Endothelial cell of hepatic sinusoid (primary cell): ENCODE results near the gene ZNF503.

Source experiments
- in situ Hi-C: cut with HindIII; loops from 2 replicates; pipeline ENCODE4 v1.10.0; 2017; ENCODE audit warnings: low sequenced_read_pairs

ZNF503 gene

GRCh38 chr10:75358835-75359421 lies 42.6 kb downstream of the ZNF503 start:
- in situ Hi-C loops: no loop called here

DNA sequence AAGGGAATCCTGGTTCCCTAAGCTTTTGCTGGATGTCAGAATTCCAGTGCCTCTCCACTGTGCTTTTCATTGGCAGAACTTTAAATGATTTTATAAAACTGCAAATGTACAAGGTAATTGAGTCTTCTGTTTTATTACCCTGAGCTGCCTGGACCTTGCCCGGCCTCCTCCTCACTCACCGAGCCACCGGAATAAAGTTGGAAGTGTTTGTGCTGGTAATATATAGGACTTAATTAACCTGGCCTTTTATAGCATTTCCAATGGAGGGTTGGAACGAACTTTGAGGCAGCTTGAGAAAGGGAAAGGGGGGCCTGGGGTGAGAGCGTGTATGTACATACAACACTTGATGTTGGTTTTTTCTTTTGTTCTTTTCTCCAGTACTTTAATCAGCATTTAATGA lies 43.4 kb downstream of the ZNF503 start:
- in situ Hi-C loops: no loop called here

DNA sequence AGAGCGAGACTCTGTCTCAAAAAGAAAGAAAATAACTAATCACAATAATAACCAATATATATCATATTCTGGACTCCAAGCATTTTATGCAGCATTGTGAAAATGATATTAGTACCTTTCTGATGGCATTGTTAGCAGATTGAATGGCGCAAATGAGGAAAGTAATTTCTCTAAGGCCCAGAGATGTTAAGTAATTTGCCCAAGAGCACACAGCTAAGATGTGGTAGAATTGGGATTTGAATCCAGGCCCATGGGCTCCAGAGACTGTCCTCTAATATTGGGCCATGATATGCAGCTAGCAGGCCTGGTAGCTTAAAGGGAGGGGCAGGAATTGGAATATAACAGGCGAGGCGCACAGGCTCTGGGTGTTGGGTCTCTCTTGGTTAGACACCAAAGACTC lies 44.1 kb downstream of the ZNF503 start:
- in situ Hi-C loops: no loop called here

GRCh38 chr10:75356484-75356883 lies 45.1 kb downstream of the ZNF503 start:
- in situ Hi-C loops: no loop called here

- in situ Hi-C loops: no loop called here
Measured at GRCh38 chr10:75355706-75356105, 45.9 kb downstream of the ZNF503 start.

DNA sequence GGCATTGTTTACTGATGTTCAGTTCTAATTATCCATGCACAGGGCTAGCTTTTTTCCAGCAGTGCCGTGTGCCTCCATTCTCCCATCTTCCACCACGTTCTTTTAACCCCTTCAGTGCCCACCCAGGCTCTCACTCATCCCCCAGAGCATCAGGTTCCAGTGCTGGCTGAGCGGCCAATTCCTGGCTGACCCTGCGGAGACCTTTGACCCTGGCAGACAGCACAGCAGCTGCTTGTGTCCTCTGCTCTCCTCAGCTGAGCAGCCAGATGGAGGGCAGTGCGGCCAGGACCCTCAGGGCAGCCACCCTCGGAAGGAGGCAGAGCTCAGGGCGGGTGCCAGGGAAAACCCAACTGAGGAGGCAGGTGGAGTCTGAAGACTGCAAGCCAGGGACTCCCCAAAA lies 48.4 kb downstream of the ZNF503 start:
- in situ Hi-C loops: no loop called here

GRCh38 chr10:75352650-75353049 lies 48.9 kb downstream of the ZNF503 start:
- in situ Hi-C loops: no loop called here

DNA sequence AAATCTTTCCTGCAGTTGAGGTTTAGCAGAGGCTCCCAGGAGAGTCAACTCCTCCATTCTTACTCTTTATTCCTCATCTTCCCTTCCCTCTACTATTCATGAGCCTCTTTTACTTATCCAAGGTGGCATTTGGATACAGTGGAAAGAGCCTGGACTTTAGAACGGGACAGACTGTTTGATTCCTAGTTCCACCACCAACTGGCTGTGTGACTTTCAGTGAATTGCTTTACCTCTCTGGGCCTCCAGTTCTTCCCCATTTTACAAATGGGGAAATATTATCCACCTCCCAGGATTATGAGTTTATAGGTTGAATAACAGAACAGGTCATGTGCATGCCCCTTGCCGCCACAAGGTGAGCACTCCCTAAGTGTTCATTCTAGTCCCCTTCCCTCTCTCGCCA lies 49.9 kb downstream of the ZNF503 start:
- in situ Hi-C loops: no loop called here

DNA sequence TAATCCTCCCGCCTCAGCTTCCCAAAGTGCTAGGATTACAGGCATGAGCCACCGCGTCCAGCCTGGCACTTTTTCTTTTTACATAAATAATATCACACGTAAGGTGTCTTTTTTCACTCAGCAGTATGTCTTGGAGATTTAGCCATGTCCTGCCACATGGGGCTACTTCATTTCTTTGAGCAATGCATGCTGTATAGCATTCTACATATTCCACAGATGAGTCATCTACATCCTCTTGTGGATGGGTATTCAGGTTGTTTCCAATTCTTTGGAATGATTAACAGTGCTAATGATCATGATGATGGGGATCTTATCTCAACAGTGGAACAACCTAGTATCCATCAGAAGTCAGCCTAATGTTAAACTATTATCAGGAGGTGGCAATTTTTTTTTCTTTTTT lies 50.8 kb downstream of the ZNF503 start:
- in situ Hi-C loops: no loop called here
